ENCODE measurements around the gene USP19. TPM values are rescaled to one million over a fixed set of nuclear protein-coding genes. Genes with fewer than 3 reads are reported as not detected.

USP19 gene
- total RNA-seq, 1 experiment from 2014 or later = 66.3 TPM

DNA sequence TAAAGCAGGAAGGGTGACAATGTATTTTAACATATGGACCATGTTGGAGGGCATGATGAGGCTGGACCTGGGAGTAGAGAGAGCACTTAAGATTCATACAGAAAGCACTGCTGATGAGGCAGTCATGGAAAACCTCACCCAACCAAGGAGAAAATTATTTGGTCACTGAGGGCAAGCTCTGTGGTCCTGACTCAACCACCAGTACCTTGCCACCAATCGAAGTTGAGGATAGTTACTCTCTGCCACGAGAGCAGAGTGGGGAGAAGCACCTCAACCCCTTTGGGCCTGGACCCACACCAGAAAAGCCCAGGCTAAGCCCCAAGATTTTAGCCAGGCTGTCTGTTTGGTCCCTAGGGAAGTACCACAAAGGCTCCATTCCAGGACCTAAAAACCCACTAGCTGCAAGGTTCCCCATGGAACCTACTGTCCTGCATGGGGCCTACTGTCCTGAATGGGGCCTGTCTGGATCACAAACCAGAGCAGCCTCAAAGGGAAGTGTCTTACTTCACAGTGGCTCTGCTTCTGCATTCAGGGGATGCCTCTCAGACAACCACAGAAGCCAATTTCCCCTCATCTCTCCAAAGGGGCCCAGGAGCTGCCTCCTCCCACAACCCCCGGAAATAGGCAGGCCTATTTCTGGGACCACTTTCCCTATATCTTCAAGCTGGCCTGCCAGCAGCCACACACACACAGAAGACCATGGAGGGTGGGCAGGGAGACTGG, 41.3 kb upstream of the USP19 start:
- Mint-ChIP-seq H3K4me3 (no peak overlapping the region), H3K27ac (no peak overlapping the region), H3K9me3 (no peaks in the 10 kb centered on the region), H3K4me1 (peaks cover 16 to 22% of the 10 kb centered on the region in 2 experiments), H3K27me3 (ENCODE audit: low read depth) (peaks cover 1% of the 10 kb centered on the region; the same call in 1 of the 2 replicates), H3K36me3 (ENCODE audit: insufficient read depth in 1 of 3, low read depth in 3 of 3) (peaks cover 15 to 22% (median 16%) of the 10 kb centered on the region in 3 experiments)
- H3T11ph ChIP-seq (ENCODE audit: low read length) = no peak overlapping the region
- H3K23ac ChIP-seq (ENCODE audit: insufficient read length, low read depth, low read length) = no peak overlapping the region
- H3K23me2 ChIP-seq (ENCODE audit: insufficient read length, low read depth, low read length, poor library complexity, severe bottlenecking) = peaks cover 15% of the 10 kb centered on the region
- no peak overlapping the region for H2BK15ac ChIP-seq (ENCODE audit: low read depth, low read length)
- H4K5ac ChIP-seq (ENCODE audit: insufficient read length, low read depth, low read length) = no peak overlapping the region
- no peak overlapping the region for H3K27ac ChIP-seq (ENCODE audit: insufficient read length, low read depth, low read length)
- H3K56ac ChIP-seq (ENCODE audit: insufficient read length, low read depth, low read length) = no peak overlapping the region
- no peak overlapping the region for H3K18ac ChIP-seq (ENCODE audit: insufficient read length, low read depth, low read length)
- no peaks in the 10 kb centered on the region for H3K79me1 ChIP-seq (ENCODE audit: insufficient read depth, low read depth, low read length, poor library complexity, severe bottlenecking)
- TF ChIP-seq, protein P1, sequence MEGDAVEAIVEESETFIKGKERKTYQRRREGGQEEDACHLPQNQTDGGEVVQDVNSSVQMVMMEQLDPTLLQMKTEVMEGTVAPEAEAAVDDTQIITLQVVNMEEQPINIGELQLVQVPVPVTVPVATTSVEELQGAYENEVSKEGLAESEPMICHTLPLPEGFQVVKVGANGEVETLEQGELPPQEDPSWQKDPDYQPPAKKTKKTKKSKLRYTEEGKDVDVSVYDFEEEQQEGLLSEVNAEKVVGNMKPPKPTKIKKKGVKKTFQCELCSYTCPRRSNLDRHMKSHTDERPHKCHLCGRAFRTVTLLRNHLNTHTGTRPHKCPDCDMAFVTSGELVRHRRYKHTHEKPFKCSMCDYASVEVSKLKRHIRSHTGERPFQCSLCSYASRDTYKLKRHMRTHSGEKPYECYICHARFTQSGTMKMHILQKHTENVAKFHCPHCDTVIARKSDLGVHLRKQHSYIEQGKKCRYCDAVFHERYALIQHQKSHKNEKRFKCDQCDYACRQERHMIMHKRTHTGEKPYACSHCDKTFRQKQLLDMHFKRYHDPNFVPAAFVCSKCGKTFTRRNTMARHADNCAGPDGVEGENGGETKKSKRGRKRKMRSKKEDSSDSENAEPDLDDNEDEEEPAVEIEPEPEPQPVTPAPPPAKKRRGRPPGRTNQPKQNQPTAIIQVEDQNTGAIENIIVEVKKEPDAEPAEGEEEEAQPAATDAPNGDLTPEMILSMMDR (conservative IDR thresholded peaks at IDR 0.05) = no peak
- H2AK5ac ChIP-seq (ENCODE audit: insufficient read length, low read length) = no peak overlapping the region
- no peak overlapping the region for H3K9ac ChIP-seq (ENCODE audit: extremely low read depth, insufficient read length, low read length)
- H3K4ac ChIP-seq (ENCODE audit: low read depth, low read length) = no peak overlapping the region
- H3K4me2 ChIP-seq (ENCODE audit: insufficient read depth, insufficient read length, low read length) = no peak overlapping the region
- H3K27me3 ChIP-seq (ENCODE audit: insufficient read depth, low read length) = no peaks in the 10 kb centered on the region
- no peak overlapping the region for H2BK120ac ChIP-seq (ENCODE audit: low read depth, low read length, poor library complexity, severe bottlenecking)
- H3K4me1 ChIP-seq (ENCODE audit: insufficient read depth, low read length) = peaks cover 4% of the 10 kb centered on the region; the same call in 1 of the 2 replicates
- no peak overlapping the region for H2BK20ac ChIP-seq (ENCODE audit: low read depth, low read length, poor library complexity, severe bottlenecking)
- H3K9me3 ChIP-seq (ENCODE audit: control insufficient read depth, low read depth, low read length) = no peaks in the 10 kb centered on the region
- H2BK12ac ChIP-seq (ENCODE audit: insufficient read length, low read depth, low read length) = no peak overlapping the region
- no peaks in the 10 kb centered on the region; the same call in 1 of the 2 replicates for H3K79me2 ChIP-seq (ENCODE audit: insufficient read depth, low read length)
- H2AFZ ChIP-seq (ENCODE audit: low read length) = no peak overlapping the region
- H4K20me1 ChIP-seq (ENCODE audit: control insufficient read depth, insufficient read depth, insufficient read length) = no peaks in the 10 kb centered on the region
- no peak overlapping the region for H4K8ac ChIP-seq (replicated peaks; ENCODE audit: insufficient read length, low read depth, low read length)
- H2BK5ac ChIP-seq (ENCODE audit: insufficient read length, low read length) = no peak overlapping the region
- no peak overlapping the region for H4K91ac ChIP-seq (ENCODE audit: insufficient read length, low read depth, low read length)
- no CpG with 5 or more reads among the region's 3 CpGs for WGBS (ENCODE audit: extremely low coverage, insufficient read length, low lambda C conversion rate)
- DNase-seq = no peak
- no peak overlapping the region for H3K14ac ChIP-seq (ENCODE audit: insufficient read depth, low read length)
